Sciatic nerve (tissue), 2 donors: ENCODE measurements around the gene SCP2. TPM values are rescaled to one million over a fixed set of nuclear protein-coding genes. Genes with fewer than 3 reads are reported as not detected.

Experiments
- ATAC-seq: fragments of 200-7000 bp; cut with Tn5 transposase; one replicate; pipeline ENCODE4 v1.9.1; 2020; ENCODE audit warnings: mild to moderate bottlenecking, moderate library complexity
- DNase-seq: peaks from one replicate; pipeline ENCODE4 v3.0.0-alpha.2; 2020; ENCODE audit warnings: low spot score
- intact Hi-C: fragments of 100-400 bp; cut with DNase I; formaldehyde crosslinking; loops from one replicate; pipeline ENCODE4 v1.14.2; 2022
- microRNA-seq: library from miRNA; unstranded; fragments of <30 nt; microRNA quantifications from one replicate; pipeline ENCODE4 v1.2.0, GENCODE V29; 2020
- total RNA-seq: library from RNA; stranded (reverse); fragmentation: NEBNext Ultra II Directional; extraction: Animal tissue kit (Norgen Biotek cat#: 25700); gene quantifications from one replicate; pipeline ENCODE4 v1.2.1, GENCODE V29; 2021
- donor health status: DM: no; HTN: no; CAD: no.
- donor health status: DM: no; HTN: no; CAD: no.

Gene SCP2
- total RNA-seq, 1 donor from 2014 or later = 109 TPM

GRCh38 chr1:53086491-53087070, 159.5 kb downstream of the SCP2 start:
- DNase-seq (no peak), ATAC-seq (no peak)
- intact Hi-C loops = no loop called here

DNA sequence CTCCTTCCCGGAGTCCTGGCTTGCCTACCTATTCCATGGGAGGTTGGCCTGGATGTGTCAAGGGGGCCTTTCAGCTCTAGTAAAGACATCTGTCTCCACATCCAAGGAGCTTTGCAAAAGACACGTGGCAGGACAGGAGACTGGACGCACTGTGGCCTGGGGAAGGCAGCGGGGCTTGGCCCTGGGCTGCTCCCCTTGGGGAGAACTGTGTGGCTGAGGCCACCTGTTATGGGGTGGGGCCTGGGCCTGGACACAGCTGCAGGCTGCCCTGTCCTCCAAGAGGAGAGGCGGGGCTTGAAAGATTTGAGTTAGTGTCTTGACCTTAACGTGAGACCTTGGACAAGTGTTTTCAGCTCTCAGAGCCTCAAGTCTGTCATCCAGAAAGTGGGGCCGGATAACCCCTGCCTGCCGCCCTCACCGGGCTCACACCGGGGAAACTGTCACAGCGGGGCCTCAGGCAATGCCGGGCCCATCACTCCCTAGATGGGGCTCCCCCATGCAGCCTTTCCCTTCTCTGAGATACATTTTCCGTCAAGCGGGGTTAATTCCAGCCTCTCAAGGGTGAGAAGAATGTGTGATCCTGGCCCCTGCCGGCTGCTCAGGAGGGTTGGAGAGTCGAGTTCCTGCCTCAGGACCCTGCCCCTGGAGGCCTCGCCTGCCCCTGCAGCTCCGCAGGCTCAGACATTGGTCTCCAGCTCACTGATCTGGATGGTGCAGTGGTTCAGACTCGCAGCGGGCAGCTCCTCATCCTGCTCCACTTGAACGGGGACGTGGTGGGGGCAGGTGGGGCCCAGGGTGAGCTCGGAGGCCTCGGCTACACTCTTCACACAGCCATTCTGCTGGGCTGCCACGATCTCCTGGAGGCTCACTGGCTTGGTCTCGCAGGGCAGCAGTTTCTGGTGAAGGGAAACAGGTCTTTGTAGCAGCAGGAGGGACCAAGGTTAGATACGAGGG, 160.5 kb downstream of the SCP2 start:
- no peak for DNase-seq
- ATAC-seq = no peak
- intact Hi-C loops = no loop called here

DNA sequence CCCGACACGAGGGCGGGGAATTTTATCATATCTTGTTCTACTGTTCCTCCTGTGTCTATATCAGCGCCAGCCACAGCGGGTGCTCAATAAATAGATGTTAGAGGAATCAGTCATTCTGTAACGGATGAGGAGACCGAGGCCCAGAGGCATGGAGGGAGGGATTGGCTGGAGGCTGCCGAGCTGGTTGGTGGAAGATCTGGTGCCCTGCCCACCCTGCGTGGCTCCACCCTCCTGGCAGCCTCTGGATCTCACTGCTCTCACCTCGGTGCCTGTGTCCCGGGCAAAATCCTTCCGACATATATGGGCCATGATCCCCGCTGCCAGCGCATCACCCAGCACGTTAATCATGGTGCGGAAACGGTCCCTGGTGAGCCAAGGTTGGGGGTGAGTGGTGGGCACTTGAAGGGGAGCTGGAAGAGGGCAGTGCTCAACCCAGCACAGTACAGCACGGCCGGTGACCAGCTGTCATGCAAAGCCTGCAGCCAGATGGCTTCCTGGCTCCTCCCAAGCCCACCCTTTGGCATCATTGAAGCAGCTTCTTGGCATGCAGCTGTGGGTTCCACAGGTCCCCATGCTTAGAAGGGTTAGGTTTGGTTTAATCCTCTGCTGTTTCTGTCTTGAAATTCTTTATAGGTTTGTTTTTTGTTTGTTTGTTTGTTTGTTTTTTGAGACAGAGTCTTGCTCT, 161.7 kb downstream of the SCP2 start:
- intact Hi-C loops = no loop called here
- ATAC-seq (peak; percentile 1), DNase-seq (no peak)

GRCh38 chr1:53089478-53090226, 162.6 kb downstream of the SCP2 start:
- ATAC-seq = no peak
- intact Hi-C loops = no loop called here
- no peak for DNase-seq

DNA sequence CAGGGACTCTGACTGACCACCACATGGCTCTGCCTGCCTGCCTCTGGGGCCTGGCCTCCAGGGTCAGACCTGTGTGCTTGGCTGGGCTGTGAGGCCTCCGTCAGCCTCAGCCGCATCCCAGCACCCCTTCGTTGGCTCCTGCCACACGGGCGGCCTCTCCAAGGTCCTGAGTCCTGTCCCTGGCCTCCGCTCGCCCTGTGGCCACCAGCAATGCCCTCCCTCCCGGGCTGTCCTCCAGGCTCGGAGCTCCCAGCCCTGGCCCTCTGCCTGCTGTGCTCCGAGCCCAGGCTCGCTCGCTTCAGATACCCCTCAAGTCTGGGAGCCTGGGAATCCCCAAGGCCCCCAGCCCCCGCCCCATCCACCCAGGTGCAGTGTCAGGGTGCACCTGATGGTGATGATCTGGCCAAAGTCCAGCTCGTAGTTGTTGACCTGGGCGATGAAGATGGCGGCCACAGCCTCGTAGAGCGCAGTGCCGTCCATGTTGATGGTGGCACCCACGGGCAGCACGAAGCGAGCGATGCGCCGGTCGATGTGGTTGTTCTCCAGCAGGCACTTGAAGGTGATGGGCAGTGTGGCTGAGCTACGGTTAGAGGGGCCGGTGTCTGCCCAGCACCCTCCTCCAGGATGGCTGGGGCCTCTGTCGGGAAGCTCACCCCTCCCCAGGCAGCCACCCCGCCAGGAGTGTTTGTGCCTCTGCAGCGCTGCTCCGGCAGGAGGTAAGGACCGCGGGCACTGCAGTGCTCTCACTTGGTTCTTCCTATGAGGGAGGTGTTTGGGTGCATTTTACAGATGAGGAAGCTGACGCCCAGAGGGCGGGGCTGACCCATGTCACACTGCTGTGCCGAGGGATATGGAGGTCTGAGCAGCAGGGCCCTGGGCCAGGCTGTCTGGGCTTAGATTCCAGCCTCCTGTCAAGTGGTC, 163.4 kb downstream of the SCP2 start:
- intact Hi-C loops = no loop called here
- peak; percentile 25 for ATAC-seq
- no peak for DNase-seq

DNA sequence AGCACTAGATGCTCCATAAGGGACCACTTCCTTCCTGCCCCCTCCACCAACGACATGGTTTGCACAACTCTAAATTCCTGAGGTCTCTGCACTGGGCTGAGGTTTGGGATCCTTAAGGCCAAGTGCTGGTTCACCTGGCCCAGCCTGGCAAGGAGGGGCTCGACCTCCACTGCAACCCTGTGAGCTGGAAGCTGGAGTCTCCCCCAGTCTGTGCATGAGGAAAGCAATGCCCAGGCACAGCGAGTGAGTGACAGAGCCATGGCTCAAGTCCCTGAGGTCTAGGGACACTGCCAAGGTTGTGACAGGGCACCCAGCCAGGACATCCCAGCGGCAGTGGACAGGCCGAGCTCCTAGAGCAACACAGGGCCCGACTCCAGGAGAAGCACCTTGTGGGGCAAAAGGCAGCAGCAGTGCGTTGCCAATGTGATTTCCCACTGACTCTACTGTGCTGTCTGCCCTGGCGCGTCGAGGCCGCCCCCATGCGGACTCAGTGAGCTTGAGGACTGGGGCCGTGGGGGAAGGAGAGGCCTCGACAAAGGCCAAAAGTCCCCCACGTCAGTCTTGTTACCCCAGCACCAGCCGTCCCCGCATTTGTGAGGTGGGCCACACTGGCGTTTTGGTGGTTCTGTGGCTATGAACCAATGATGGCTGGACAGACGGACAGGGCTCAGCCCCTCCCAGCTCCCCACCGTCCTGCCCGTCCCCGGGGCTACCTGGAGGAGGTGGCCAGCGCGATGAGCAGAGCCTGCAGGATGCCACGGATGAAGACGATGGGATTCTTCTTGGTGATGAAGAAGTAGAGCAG, 165.0 kb downstream of the SCP2 start:
- no peak for ATAC-seq
- intact Hi-C loops = no loop called here
- no peak for DNase-seq

DNA sequence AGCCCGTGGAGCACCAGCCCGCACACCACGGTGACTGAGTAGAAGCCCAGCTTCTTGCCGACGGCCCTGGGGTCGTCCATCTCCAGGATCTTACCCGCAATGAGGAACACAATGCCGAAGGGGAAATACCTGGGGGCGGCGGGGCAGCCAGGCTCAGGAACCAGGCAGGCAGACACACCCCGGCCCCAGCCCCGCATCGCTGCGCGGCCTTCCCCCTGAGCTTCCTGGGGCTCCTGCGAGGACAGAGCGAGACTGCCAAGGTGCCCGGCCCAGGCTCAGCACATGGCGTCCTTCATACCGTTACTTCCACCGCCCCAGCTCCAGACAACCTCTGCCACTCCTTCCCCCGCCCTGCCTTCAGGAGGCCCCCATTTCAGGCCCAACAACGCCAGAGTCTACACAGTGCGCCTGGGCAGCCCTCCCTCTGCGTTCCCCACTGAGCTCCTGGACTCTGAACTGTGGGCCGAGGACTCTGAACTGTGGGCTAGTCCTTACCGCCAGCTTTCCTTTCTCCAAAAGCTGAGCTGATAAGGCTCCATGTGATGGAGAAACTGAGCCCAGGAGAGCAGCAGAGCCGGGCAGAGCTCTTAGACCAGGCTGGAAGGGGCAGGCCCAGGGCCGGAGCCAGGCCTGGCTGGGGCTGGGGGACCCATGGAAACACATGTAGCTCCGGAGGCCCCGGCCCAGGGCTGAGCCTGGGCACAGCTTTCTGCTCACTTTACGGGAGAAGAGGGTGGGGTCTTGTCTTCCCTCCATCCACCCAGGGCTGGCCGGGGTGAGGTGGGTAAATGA, 165.8 kb downstream of the SCP2 start:
- DNase-seq (no peak), ATAC-seq (no peak)
- intact Hi-C loops = no loop called here

- DNase-seq (no peak), ATAC-seq (peak; percentile 1)
- intact Hi-C loops = no loop called here
These were observed 166.3 kb downstream of the SCP2 start for GRCh38 chr1:53093451-53093754.

GRCh38 chr1:53093778-53094532, 166.9 kb downstream of the SCP2 start:
- DNase-seq (no peak), ATAC-seq (peak; percentile 3)
- intact Hi-C loops = no loop called here

- DNase-seq (no peak), ATAC-seq (peak; percentile 31)
- intact Hi-C loops = no loop called here
These were observed 167.4 kb downstream of the SCP2 start for GRCh38 chr1:53094533-53094919.

Small RNAs within 50 kb of the gene (microRNA-seq; reads per million reads assigned to microRNA genes)
- not detected for gene MIR1273F
- not detected for gene MIR1273G
- not detected for gene MIR5095

Other genes with a start within 250 kb of the SCP2 start
- gene COA7, start 228.9 kb upstream of the SCP2 start, total RNA-seq = 11.3 TPM
- 36.4 TPM for gene ZYG11B, start 200.8 kb upstream of the SCP2 start, total RNA-seq
- 0.09 TPM for gene ZYG11A, start 84.5 kb upstream of the SCP2 start, total RNA-seq
- gene ECHDC2, start 5.5 kb upstream of the SCP2 start, total RNA-seq = 233 TPM
- 222 TPM for gene PODN, start 134.9 kb downstream of the SCP2 start, total RNA-seq
- 0.89 TPM for gene SLC1A7, start 215.4 kb downstream of the SCP2 start, total RNA-seq